HEK293 (cell line): ENCODE measurements around the gene ZNF653.
A peak's percentile ranks its signal among the peaks of the same experiment; 100 is the strongest.
"Not testable (repeated sequence)": the region's sequence is repeated elsewhere in the genome, so short reads cannot be mapped to it uniquely, and the experiment has no call there.

ENCODE experiments used
- CTCF ChIA-PET: fragments of 350-600 bp; formaldehyde crosslinking; extraction: SDS; loops from one replicate; lab custom pipeline; 2021; ENCODE audit warnings: antibody characterized with exemption; lab: Yijun Ruan, JAX
- POLR2A ChIA-PET: fragments of 300-600 bp; formaldehyde crosslinking; extraction: SDS; loops from one replicate; lab custom pipeline; 2020; ENCODE audit warnings: antibody characterized with exemption, inconsistent platforms; lab: Yijun Ruan, JAX
- H3K27ac ChIP-seq: fragments of 200-500 bp; sonication (Bioruptor generic); 2 replicates; pipeline ENCODE4 v1.5.1; 2014; ENCODE audit warnings: low read depth, low read length, control low read depth, inconsistent platforms; ENCODE audit errors: extremely low read depth
- H3K36me3 ChIP-seq, 2 experiments: fragments of 200-500 bp in 1 of 2; sonication (Bioruptor generic) in 1 of 2; 1 replicate in 1 of 2; 2 replicates in 1 of 2; pipeline ENCODE4 v1.5.1; 2014 to 2017; ENCODE audit warnings: inconsistent platforms in 2 of 2, low read length in 2 of 2; ENCODE audit not compliant: control insufficient read depth in 2 of 2, insufficient read depth in 1 of 2
- H3K4me1 ChIP-seq: fragments of 200-500 bp; sonication (Bioruptor generic); 2 replicates; pipeline ENCODE4 v1.5.1; 2014; ENCODE audit warnings: mild to moderate bottlenecking, low read length, inconsistent platforms; ENCODE audit not compliant: control insufficient read depth, insufficient read depth
- H3K4me3 ChIP-seq: 2 replicates; pipeline ENCODE4 v1.5.1; 2011; ENCODE audit warnings: low read depth, mild to moderate bottlenecking, control low read depth, low read length, moderate library complexity
- H3K9me3 ChIP-seq: fragments of 200-500 bp; sonication (Bioruptor generic); 2 replicates; pipeline ENCODE4 v1.5.1; 2014; ENCODE audit warnings: low read depth, low read length, inconsistent platforms; ENCODE audit not compliant: control insufficient read depth, insufficient read depth
- BCL11A ChIP-seq: fragments of 450-650 bp; formaldehyde crosslinking; IDR thresholded peaks from 2 replicates; pipeline ENCODE4 v1.5.1; 2016; ENCODE audit warnings: low read depth, missing biosample characterization, missing genetic modification characterization
- KLF1 ChIP-seq: fragments of 450-650 bp; formaldehyde crosslinking; IDR thresholded peaks from 2 replicates; pipeline ENCODE4 v1.5.1; 2016; ENCODE audit warnings: missing biosample characterization, missing genetic modification characterization
- PRDM1 ChIP-seq: fragments of 450-650 bp; formaldehyde crosslinking; IDR thresholded peaks from 2 replicates; pipeline ENCODE4; 2016; ENCODE audit warnings: missing biosample characterization, missing genetic modification characterization
- ZBTB7A ChIP-seq: fragments of 450-650 bp; formaldehyde crosslinking; IDR thresholded peaks from 2 replicates; pipeline ENCODE4 v1.5.1; 2016; ENCODE audit warnings: low read depth, missing biosample characterization, missing genetic modification characterization
- ZNF223 ChIP-seq: fragments of 450-650 bp; formaldehyde crosslinking; IDR thresholded peaks from 2 replicates; pipeline ENCODE4 v1.5.1; 2016; ENCODE audit warnings: missing biosample characterization, missing genetic modification characterization
- ZNF366 ChIP-seq: fragments of 450-650 bp; formaldehyde crosslinking; conservative IDR thresholded peaks from 2 replicates; pipeline ENCODE4 v1.5.1; 2016; ENCODE audit warnings: missing biosample characterization, missing genetic modification characterization
- ZNF433 ChIP-seq: fragments of 450-650 bp; formaldehyde crosslinking; IDR thresholded peaks from 2 replicates; pipeline ENCODE4 v1.5.1; 2016; ENCODE audit warnings: missing biosample characterization, missing genetic modification characterization, low read depth
- ZNF530 ChIP-seq: fragments of 450-650 bp; formaldehyde crosslinking; IDR thresholded peaks from 2 replicates; pipeline ENCODE4 v1.5.1; 2016; ENCODE audit warnings: low read depth, missing biosample characterization, missing genetic modification characterization
- ZNF654 ChIP-seq: fragments of 450-650 bp; formaldehyde crosslinking; IDR thresholded peaks from 2 replicates; pipeline ENCODE4 v1.5.1; 2016; ENCODE audit warnings: low read depth, missing biosample characterization, missing genetic modification characterization
- ZNF776 ChIP-seq: fragments of 450-650 bp; formaldehyde crosslinking; IDR thresholded peaks from 2 replicates; pipeline ENCODE4 v1.5.0; 2017; ENCODE audit warnings: missing biosample characterization, missing genetic modification characterization, borderline replicate concordance
- TF ChIP-seq, protein P1 (sequence below): fragments of 450-650 bp; formaldehyde crosslinking; IDR thresholded peaks from 2 replicates; pipeline ENCODE4 v1.5.1; 2016; ENCODE audit warnings: missing biosample characterization, missing genetic modification characterization
- TF ChIP-seq, protein P2 (sequence below): fragments of 450-650 bp; formaldehyde crosslinking; IDR thresholded peaks from 2 replicates; pipeline ENCODE4 v1.5.1; 2016; ENCODE audit warnings: missing biosample characterization, missing genetic modification characterization
- TF ChIP-seq, protein P3 (sequence below): fragments of 450-650 bp; formaldehyde crosslinking; IDR thresholded peaks from 2 replicates; pipeline ENCODE4 v1.5.1; 2017; ENCODE audit warnings: missing biosample characterization, missing genetic modification characterization

ZNF653 gene

DNA sequence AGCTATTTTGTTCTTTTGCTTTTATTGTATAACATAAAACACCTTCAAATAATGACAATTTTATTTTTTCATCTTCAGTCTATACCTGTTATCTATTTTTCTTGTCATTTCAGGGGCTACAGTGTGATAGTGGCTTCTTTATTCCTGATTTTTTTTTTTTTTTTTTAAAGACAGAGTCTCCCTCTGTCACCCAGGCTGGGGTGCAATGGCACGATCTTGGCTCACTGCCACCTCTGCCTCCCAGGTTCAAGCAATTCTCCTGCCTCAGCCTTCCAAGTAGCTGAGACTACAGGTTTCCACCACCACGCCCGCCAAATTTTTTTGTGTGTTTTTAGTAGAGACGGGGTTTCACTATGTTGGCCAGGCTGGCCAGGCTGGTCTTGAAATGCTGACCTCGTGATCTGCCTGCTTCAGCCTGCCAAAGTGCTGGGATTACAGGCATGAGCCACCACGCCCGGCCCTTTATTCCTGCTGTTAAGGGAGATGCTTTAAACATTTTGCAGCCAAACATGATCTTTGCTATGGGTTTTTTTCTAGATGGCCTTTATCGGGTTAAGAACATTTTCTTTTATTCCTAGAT is 37.3 kb downstream of the ZNF653 start:
- H3K27ac ChIP-seq, H3K4me1 ChIP-seq, H3K9me3 ChIP-seq, H3K36me3 ChIP-seq, H3K4me3 ChIP-seq, POLR2A ChIA-PET: not testable (repeated sequence)
- CTCF ChIA-PET, result interaction anchor here (0.6 to 2.0 kb wide), 7 partner anchors 13 to 225 kb away, joined by 3 to 12 read pairs (median 3); no protein-coding TSS in a partner anchor
- TF ChIP-seq, protein P1, sequence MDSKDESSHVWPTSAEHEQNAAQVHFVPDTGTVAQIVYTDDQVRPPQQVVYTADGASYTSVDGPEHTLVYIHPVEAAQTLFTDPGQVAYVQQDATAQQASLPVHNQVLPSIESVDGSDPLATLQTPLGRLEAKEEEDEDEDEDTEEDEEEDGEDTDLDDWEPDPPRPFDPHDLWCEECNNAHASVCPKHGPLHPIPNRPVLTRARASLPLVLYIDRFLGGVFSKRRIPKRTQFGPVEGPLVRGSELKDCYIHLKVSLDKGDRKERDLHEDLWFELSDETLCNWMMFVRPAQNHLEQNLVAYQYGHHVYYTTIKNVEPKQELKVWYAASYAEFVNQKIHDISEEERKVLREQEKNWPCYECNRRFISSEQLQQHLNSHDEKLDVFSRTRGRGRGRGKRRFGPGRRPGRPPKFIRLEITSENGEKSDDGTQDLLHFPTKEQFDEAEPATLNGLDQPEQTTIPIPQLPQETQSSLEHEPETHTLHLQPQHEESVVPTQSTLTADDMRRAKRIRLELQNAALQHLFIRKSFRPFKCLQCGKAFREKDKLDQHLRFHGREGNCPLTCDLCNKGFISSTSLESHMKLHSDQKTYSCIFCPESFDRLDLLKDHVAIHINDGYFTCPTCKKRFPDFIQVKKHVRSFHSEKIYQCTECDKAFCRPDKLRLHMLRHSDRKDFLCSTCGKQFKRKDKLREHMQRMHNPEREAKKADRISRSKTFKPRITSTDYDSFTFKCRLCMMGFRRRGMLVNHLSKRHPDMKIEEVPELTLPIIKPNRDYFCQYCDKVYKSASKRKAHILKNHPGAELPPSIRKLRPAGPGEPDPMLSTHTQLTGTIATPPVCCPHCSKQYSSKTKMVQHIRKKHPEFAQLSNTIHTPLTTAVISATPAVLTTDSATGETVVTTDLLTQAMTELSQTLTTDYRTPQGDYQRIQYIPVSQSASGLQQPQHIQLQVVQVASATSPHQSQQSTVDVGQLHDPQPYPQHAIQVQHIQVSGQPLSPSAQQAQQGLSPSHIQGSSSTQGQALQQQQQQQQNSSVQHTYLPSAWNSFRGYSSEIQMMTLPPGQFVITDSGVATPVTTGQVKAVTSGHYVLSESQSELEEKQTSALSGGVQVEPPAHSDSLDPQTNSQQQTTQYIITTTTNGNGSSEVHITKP (tag by site-specific recombination), result peak; percentile 79
- 0 out of 2 replicates have a peak, but pooled peaks have one; percentile 10 for TF ChIP-seq KLF1 (tag by site-specific recombination)

DNA sequence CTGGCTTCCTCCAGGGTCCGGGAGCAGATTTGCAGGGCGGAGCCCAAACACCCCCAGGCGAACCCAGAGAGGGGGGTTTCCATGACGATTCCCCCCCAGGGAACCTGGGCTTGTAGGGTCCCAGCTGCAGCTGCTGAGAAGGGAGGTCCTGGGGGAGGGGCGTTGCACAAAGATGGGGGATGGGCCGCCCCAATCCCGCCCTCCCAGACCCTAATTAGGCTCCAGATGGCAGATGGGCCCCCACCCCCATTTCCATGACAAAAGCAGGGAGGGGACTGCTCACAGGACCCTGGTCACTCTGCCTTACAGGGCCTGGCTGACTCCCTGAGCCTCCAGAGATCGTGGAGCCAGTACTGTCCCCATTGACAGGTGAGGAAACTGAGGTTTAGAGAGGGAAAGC is 40.0 kb downstream of the ZNF653 start:
- Histone ChIP-seq H3K27ac (no peak overlapping the region), H3K4me1 (no peaks in the 10 kb centered on the region), H3K9me3 (no peaks in the 10 kb centered on the region), H3K4me3 (no peak overlapping the region), H3K36me3 (no peaks in the 10 kb centered on the region)
- ChIA-PET POLR2A (no interaction called here), CTCF (no interaction called here)
- TF ChIP-seq, protein P2, sequence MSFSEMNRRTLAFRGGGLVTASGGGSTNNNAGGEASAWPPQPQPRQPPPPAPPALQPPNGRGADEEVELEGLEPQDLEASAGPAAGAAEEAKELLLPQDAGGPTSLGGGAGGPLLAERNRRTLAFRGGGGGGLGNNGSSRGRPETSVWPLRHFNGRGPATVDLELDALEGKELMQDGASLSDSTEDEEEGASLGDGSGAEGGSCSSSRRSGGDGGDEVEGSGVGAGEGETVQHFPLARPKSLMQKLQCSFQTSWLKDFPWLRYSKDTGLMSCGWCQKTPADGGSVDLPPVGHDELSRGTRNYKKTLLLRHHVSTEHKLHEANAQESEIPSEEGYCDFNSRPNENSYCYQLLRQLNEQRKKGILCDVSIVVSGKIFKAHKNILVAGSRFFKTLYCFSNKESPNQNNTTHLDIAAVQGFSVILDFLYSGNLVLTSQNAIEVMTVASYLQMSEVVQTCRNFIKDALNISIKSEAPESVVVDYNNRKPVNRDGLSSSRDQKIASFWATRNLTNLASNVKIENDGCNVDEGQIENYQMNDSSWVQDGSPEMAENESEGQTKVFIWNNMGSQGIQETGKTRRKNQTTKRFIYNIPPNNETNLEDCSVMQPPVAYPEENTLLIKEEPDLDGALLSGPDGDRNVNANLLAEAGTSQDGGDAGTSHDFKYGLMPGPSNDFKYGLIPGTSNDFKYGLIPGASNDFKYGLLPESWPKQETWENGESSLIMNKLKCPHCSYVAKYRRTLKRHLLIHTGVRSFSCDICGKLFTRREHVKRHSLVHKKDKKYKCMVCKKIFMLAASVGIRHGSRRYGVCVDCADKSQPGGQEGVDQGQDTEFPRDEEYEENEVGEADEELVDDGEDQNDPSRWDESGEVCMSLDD (tag by site-specific recombination), result no peak
- TF ChIP-seq ZNF776 (tag by site-specific recombination) (no peak), ZNF366 (tag by site-specific recombination) (no peak), ZNF433 (no peak), ZNF223 (tag by site-specific recombination) (no peak), BCL11A (tag by site-specific recombination) (no peak), PRDM1 (tag by site-specific recombination) (no peak), ZNF654 (tag by site-specific recombination) (no peak), ZNF530 (tag by site-specific recombination) (no peak), ZBTB7A (tag by site-specific recombination) (no peak)
- TF ChIP-seq, protein P3, sequence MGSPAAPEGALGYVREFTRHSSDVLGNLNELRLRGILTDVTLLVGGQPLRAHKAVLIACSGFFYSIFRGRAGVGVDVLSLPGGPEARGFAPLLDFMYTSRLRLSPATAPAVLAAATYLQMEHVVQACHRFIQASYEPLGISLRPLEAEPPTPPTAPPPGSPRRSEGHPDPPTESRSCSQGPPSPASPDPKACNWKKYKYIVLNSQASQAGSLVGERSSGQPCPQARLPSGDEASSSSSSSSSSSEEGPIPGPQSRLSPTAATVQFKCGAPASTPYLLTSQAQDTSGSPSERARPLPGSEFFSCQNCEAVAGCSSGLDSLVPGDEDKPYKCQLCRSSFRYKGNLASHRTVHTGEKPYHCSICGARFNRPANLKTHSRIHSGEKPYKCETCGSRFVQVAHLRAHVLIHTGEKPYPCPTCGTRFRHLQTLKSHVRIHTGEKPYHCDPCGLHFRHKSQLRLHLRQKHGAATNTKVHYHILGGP (tag by site-specific recombination), result no peak
- TF ChIP-seq, protein P1 (tag by site-specific recombination), result no peak
